A673 (cell line): ENCODE results near the gene RAP1GAP.

ENCODE experiments used
- EZH2 ChIP-seq: fragments of 200-600 bp; sonication (generic); IDR thresholded peaks from 2 replicates; pipeline ENCODE4 v1.6.1; 2017; ENCODE audit warnings: borderline replicate concordance, low read depth, mild to moderate bottlenecking, mixed read lengths, antibody characterized with exemption, low read length; ENCODE audit not compliant: poor library complexity, severe bottlenecking
- TF ChIP-seq, protein P1 (sequence below): fragments of 300-800, 200-600 bp; sonication (generic); conservative IDR thresholded peaks from 2 replicates; pipeline ENCODE4 v1.5.1; 2017; ENCODE audit warnings: low read depth, mild to moderate bottlenecking, antibody characterized with exemption, low read length, moderate library complexity, mixed read lengths

DNA sequence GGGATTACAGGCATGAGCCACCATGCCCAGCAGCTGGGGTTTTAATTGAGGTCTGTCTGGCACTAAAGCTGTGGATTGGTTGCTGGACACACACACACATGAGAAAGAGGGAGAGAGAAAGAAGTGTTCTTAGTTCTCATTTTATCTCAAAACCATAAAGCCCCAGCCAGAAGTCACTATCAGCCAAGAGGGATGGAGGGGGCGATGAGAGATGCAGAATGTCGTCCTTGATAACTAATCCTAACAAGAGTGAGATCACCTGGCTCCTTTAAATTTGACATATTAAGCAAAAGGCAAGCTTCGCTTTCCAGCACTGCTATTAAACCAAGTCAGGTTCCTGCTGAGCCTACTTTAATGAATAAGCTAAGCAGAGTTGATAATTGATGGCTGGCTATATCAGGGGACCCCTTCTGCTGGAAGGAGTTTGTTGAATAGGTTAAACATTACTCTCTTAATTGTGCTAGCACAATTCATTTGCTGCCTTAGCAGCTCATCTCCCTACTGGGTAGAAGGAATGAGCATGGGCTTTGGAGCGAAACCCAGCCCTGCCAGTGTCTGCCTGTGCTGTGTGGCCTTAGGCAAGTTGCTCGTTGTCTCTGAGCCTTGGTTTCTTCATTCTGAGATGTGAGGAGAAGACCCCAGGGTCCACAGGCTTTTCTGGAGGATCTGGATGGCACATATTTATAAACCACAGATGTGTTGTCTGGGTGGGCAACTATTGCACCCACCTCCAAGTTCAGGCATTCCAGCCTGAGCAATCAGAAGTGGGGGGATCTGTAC, 109.2 kb downstream of the RAP1GAP start:
- TF ChIP-seq, protein P1, sequence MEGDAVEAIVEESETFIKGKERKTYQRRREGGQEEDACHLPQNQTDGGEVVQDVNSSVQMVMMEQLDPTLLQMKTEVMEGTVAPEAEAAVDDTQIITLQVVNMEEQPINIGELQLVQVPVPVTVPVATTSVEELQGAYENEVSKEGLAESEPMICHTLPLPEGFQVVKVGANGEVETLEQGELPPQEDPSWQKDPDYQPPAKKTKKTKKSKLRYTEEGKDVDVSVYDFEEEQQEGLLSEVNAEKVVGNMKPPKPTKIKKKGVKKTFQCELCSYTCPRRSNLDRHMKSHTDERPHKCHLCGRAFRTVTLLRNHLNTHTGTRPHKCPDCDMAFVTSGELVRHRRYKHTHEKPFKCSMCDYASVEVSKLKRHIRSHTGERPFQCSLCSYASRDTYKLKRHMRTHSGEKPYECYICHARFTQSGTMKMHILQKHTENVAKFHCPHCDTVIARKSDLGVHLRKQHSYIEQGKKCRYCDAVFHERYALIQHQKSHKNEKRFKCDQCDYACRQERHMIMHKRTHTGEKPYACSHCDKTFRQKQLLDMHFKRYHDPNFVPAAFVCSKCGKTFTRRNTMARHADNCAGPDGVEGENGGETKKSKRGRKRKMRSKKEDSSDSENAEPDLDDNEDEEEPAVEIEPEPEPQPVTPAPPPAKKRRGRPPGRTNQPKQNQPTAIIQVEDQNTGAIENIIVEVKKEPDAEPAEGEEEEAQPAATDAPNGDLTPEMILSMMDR, result no peak
- TF ChIP-seq EZH2, result no peak
